ENCODE data around the gene PKP4.

- no peak for TF ChIP-seq POLR2AphosphoS5 (IDR thresholded peaks at IDR 0.05; ENCODE audit: borderline replicate concordance, low read depth, low read length)
- no peak for TF ChIP-seq FOXP2 (optimal IDR thresholded peaks at IDR 0.05; ENCODE audit: control extremely low read depth, extremely low read length, insufficient read depth)
Measured at GRCh38 chr2:158579928-158580327, 123.2 kb downstream of the PKP4 start.
